HG03575 (cell line): ENCODE measurements around the gene HSPB3.
"Not testable (repeated sequence)": the region's sequence is repeated elsewhere in the genome, so short reads cannot be mapped to it uniquely, and the experiment has no call there.

Experiments
- ATAC-seq: cut with Tn5 transposase; IDR thresholded peaks from one replicate; pipeline ENCODE4 v1.9.1; 2021; ENCODE audit not compliant: unreplicated experiment, insufficient number of reproducible peaks, low FRiP score; ENCODE audit errors: extremely low read depth

HSPB3 gene

GRCh38 chr5:54455413-54456157, at the start of gene HSPB3:
HSPB3 (plus strand) TSS chr5:54455699; CDS start chr5:54455790, 91 bp downstream.
- ATAC-seq: no peak

GRCh38 chr5:54411176-54411575, 44.3 kb upstream of the HSPB3 start:
- no peak for ATAC-seq

- no peak for ATAC-seq
Observed at GRCh38 chr5:54412913-54413312, 42.6 kb upstream of the HSPB3 start.

- ATAC-seq: no peak
Observed at GRCh38 chr5:54415147-54415546, 40.4 kb upstream of the HSPB3 start.

GRCh38 chr5:54415896-54416601, 39.5 kb upstream of the HSPB3 start:
- no peak for ATAC-seq

GRCh38 chr5:54419573-54420423, 35.7 kb upstream of the HSPB3 start:
- peak; percentile 67 for ATAC-seq

GRCh38 chr5:54420511-54420910, 35.0 kb upstream of the HSPB3 start:
- ATAC-seq: not testable (repeated sequence)

GRCh38 chr5:54421976-54422375, 33.5 kb upstream of the HSPB3 start:
- ATAC-seq: no peak

GRCh38 chr5:54425258-54425657, 30.2 kb upstream of the HSPB3 start:
- no peak for ATAC-seq

GRCh38 chr5:54426209-54426608, 29.3 kb upstream of the HSPB3 start:
- no peak for ATAC-seq

GRCh38 chr5:54434650-54435049, 20.8 kb upstream of the HSPB3 start:
- ATAC-seq: not testable (repeated sequence)

GRCh38 chr5:54438620-54439389, 16.7 kb upstream of the HSPB3 start:
- ATAC-seq: no peak

- peak; percentile 86 for ATAC-seq
Observed at GRCh38 chr5:54440456-54440893, 15.0 kb upstream of the HSPB3 start.

- no peak for ATAC-seq
Observed at GRCh38 chr5:54442271-54442670, 13.2 kb upstream of the HSPB3 start.

GRCh38 chr5:54443270-54443669, 12.2 kb upstream of the HSPB3 start:
- ATAC-seq: no peak

GRCh38 chr5:54445691-54446378, 9.7 kb upstream of the HSPB3 start:
- no peak for ATAC-seq

GRCh38 chr5:54446379-54446732, 9.1 kb upstream of the HSPB3 start:
- no peak for ATAC-seq

- ATAC-seq: no peak
Observed at GRCh38 chr5:54449923-54450322, 5.6 kb upstream of the HSPB3 start.
